Stimulated activated CD4-positive, alpha-beta T cell treated with anti-CD3 and anti-CD28 coated beads, Interleukin-4, amount 100 ng/mL, for 48 hours (primary cell): ENCODE data around the gene SMYD5.
"Not testable (repeated sequence)": the region's sequence is repeated elsewhere in the genome, so short reads cannot be mapped to it uniquely, and the experiment has no call there.

ENCODE experiments used
- DNase-seq, 2 donors: peaks; one replicate each; pipeline ENCODE4 v3.0.0-alpha.2; 2020; ENCODE audit warnings: low read depth in 2 of 2

SMYD5 gene

DNA sequence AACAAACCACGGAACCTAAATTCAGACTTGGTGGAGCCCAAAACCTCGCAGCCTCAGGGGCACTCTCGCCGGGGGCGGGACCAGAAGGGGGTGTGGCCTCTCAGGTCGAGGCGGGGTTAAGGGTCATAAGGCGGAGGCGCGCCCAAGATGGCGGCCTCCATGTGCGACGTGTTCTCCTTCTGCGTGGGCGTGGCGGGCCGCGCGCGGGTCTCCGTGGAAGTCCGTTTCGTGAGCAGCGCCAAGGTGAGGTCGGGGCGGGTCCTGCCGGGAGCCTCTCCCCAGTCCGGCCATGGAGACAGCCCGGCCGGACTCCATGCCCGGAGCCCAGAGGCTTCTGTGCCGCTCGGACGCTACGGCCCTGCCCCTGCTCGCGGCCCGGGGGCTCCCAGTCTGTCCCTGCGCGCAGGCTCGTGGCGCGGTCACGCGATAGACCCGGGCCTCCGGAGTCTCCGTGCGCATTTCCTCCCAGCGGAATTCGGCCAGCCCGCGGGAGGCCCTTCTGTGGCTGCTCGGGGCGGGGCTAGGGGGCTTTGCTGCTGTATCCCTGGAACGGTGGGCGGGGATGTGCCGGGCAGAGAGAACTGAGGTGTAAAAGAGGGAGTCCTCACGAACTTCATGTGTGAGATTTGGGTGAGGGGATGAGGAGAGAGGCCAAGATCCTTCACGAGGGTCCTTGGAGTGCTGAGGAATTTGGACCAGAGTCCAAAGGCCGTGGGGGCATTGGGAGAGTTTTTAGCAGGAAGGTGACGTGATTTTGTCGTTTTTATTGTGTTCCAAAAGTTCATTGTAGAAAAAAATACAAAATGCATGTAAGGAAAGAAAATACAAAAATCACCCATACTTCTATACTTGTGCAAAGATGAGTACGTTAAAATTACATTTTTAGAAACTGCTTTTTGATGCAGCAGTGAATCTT lies at the start of gene SMYD5:
SMYD5 (plus strand) TSS at position 126 of the 916 bp plus-strand sequence; CDS start at position 148, 22 bp downstream.
- DNase-seq: peak; percentile 90 to 91

DNA sequence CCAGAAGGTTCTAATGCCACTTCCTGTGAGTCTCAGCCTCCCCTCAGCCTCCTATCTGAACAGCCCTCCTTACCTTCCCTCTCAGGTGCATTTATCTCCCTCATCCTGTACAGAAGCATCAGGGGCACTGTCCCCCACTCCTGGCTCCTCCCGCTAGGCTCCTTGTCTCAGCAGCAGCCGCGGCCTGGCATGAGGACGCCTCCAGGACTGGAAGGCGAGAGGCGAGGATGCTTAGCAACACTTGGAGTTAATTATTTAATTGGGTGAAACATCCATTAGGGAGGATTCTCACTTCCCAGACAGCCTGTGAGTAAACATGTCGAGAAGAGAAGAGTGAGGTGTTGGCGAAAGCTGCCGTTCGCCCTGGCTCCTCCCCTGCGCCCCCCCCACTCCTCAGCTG lies 48.1 kb upstream of the SMYD5 start:
- DNase-seq: not testable (repeated sequence)

DNA sequence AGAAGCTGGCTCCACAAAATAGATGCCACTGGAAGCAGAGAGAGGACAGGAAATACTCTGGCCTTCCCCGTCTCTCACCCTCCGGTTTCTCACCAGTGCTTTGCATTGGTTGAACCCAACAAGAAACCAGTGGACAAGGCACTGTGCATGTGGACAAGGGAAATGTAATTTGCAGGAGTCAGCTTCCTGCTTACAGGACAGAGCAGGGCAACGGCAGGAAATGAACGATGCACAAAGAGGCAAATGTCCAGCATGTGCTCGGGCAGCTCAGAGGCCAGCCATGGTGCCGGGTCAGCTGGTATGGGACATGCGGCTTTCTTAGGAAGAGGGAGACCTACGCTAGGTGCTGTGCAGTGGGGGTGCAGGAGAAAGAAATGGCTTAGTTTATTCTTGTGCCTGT lies 47.2 kb upstream of the SMYD5 start:
- not testable (repeated sequence) for DNase-seq

DNA sequence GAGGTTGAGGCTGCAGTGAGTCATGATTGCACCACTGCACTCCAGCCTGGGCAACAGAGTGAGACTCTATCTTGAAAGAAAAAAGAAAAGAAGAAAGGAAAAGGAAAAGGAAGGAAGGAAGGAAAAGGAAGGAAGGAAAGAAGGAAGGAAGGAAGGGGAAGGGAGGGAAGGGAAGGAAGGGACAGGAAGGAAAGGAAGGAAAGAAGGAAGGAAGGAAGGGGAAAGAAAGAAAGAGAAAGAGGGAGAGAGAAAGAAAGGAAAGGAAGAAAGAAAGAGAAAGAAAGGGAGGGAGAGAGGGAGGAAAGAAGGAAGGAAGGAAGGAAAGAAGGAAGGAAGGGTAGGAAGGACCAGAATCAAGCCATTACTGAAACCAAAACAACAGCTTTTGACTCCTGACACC lies 45.7 kb upstream of the SMYD5 start:
- DNase-seq: not testable (repeated sequence)

DNA sequence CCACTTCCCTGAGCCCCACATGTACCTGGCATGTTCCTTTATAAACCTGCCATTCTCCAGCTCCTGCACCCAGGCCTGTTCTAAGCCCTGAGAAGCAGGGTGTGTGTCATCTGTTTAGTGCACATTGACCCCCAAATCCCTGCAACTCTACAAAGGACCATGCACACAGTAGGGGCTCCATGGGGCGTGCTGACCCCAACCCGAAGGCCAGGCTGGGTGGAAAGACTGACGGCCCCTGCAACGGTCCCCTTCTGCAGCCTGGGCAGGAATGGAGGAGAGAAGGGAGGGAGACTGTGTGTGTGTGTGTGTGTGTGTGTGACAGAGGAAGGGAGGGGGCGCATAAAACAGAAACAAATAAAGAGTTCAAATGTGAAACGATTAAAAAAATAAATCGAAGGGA lies 43.7 kb upstream of the SMYD5 start:
- not testable (repeated sequence) for DNase-seq

DNA sequence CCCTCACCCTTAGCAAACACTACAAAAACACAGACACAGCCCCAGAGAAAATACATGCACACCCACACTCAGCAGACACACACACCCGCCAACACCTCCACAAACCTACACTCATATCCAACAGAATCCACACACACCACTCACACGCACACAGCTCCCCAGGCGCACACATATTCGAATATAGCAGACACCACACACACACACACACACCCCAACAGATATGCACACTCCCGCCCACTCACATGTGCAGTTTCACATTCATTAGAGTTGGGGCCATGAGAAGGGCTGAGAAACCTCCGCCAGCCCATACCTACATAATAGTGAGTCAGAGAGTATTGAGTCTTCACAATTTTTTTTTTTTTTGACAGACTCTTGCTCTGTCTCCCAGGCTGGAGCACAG lies 41.1 kb upstream of the SMYD5 start:
- DNase-seq: peak; percentile 44 to 55

DNA sequence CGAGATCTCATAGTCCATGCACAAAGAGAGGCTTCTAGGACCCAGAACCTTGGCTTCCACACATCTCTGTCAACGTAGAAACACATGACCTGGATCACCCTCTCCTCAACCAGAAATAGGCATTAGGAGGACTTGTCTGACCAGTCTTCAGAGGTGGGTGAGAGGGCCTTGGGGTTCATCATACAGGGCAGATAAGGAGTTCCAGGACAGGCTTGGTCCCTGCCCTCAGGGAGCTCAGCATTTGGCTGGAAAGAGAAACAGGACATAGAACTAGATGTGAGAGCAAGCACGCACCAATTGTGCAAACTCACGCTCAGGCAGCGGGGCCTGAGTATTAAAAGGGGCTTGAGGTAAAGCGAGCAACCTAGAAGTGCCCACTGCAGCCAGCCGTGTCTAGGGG lies 40.3 kb upstream of the SMYD5 start:
- no peak for DNase-seq

DNA sequence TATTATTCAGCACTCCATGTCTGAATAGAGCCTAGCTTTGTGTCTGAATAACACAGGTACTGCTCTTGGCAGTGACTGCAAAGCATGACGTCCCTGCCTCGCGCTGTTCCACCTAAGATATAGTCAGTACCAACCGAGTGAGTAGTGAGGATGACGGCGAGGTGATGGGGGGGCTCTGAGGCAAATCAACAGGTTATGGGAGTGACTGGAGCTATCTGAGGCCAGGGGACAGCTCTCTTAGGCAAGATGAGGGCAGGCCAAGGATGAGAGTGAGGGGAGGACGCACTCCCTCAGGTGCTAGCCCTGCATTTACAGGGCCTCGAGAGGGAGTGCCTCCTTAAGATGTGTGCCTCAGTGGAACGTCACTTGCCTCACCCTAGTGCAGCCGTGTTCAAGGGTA lies 39.8 kb upstream of the SMYD5 start:
- DNase-seq: no peak

DNA sequence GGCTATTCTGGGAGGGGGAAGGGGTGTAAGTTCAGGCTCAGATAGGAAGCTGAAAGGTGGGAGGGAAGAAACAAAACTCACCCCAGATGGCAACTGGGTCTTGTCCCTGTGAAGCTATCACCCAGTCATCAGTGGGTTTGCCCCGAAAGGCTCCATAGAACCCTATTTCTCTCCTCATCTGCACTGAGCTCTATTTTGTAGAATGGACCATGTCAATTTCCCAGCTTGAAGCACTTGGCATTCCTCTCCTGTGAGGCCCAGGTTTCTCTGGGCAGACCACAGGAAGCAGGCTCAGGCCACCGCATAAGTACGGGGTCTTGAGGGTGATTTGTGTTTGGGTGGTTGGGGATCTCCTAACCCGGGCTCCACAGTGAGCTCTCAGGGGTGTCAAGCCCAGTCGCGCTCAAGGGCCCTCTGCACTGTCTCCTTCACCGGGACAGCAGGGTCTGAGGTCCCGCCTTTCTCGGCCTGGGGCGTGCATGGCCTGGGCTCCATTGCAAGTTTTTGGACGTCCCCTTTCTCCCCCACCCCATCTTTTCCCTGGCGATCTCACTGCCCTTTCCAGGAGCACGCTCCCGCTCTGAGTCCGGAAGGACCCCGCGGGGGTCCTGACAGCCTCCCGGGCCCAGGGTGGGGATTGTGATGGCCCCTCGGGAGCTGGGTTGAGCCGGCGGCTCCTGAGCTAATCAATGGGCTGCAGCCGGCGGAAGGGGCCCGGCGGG lies 38.9 kb upstream of the SMYD5 start:
- DNase-seq: no peak

DNA sequence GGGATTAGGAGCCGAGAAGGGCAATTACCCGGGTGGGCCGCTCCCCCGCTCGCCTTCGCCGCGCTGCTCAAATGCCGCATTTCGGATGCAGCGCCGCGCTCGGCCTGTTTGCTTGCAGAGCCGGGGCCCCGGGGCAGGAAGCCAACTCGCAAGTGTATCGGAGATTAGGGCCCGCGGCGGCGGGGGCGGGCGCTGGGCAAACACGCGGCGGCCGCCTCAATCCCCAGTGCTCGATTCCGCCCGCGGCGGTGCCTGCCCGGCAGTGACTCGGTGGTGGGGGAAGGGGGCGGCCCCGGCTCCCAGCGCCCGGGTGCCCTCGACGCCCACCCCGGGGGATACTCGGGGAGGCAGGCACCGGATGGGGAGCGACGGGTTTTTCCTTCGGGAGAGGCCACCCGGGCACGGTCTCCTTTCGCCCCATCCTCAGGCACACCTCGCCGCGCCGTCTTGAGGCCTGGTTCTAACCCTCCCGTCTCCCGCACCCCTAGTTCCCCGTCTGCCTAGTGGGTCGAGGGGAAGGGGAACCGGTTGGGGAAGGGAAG lies 38.3 kb upstream of the SMYD5 start:
- DNase-seq: peak; percentile 66 to 71

DNA sequence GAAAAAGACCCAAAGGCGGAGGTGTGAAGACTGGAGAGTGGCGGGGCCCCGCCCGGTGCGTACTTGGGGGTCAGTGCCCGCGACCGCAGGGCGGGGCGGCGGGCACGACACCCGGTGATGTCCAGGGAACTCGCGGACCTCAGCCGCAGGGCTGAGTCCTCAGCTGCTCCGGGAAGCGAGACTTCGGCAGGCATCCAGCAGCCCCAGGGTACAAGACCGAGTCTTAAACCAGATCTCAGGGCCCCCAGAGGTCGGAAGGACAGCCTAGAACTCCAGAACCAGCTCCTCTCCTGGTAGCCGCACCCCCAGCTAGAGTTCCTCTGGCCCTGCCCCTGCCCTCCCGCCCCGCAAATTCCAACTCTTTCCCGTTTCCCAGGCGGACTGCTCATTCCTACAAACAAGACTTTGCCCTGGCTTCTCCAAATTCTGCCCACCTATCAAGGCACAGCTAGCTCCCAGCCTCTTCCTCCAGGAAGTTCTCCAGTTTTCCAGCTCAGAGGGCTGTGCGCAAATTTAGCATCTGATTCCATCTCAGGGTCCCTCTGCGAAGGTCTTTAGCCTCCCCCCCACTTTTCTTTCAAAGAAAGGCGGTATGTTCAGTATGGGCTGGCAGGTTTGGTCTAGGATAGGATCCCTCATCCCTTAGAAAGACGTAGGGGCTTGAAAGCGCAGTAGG lies 37.7 kb upstream of the SMYD5 start:
- DNase-seq: no peak

DNA sequence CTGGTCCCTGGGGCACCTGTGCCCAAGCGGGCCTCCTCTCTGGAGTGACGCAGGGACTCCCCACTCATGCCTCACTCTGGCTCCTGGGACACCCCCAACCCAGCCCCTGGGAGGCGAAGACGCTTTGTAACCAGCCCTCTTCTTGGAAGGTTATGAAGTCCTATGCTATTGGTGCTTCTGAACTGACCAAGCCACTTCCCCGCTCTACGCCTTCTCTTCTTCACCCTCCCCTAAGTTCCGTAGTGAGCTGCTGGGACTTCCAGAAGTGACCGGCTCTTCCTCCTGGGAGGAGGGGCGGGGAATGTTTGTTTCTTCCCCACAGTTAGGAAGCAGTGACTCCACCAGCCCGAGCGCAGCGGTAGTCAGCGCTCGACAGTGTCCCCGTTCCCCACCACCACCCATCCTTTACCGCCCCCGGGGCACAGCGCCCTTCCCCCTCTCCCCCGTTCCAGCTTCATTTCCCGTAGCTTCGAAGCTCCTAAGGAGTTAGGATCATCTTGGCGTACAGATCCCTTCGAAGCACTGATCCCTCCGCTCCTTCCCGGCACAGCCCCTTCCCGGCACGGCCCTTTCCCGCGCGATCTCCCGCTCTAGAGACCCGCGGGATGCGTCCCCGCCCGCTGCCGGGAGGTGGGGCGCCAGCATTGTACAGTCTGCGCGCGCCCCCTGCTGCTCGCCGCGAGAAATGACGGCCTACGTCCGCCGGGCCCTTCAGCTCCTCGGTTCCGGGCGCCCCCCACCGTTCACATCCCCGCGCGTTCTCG lies 37.0 kb upstream of the SMYD5 start:
- peak; percentile 87 to 88 for DNase-seq

DNA sequence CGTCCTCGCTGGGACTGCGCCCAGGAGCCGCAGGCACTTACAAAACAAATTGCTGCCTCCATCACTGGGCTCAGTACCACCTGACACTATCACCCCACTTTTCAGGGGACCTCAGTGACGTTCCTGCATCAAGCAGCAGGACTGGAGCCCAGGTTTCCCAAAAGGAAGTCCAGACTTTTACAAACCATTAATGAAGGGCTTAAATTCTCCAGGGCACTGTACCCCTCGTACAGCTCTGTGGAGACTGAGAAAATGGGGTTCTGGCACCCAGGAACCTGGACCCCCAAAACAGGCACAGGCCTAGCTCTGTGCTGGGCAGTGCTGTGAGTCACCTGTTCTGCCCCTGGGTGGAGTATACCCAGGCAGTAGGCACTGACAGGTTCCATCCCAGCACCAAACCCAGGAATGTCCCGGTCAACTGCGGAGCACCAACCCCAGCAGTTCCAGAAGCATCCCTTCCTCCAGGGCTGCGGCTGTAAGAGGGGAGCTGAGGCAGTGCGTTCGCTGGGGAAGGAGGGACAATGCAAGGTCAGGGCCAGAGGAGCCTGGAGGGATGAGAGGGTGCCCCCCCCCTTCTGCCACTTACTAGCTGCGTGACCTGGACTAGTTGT lies 36.3 kb upstream of the SMYD5 start:
- no peak for DNase-seq

DNA sequence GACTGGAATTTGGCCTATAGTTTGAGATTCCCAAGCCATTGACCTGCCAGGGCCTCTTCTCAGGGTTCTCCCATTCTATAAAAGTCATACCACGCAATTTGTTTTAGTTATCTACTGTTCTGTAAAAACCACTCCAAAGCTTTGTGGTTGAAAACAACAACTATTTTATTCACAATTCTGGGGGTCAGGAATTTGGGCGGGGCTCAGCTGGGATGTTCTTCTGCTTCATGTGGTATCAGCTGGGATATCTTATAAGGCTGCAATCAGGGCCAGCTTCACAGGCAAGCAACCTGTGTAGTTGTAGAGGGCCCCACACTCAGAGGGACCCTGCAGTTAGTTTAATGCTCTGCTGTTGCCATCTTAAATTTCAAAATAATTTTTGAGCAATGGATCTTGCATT lies 28.1 kb upstream of the SMYD5 start:
- no peak for DNase-seq

DNA sequence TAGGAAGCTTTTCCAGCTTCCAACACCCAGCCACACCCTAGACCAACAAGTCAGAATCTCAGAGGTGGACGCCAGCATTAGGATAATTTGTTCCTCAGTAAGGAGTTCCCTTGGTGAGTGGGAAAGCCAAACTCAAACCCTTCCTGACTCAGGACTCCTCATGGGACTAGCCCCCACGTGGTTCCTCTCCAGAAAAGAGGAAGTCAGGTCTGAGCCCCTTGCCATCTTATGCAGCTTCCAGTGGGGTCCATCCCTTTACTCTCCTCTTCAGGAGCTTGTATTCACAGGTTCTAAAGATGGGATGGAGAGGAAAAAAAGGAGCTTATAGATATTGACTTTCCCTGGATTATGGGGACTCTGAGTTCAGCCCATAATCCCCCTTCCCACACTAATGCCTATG lies 26.5 kb upstream of the SMYD5 start:
- DNase-seq: no peak

DNA sequence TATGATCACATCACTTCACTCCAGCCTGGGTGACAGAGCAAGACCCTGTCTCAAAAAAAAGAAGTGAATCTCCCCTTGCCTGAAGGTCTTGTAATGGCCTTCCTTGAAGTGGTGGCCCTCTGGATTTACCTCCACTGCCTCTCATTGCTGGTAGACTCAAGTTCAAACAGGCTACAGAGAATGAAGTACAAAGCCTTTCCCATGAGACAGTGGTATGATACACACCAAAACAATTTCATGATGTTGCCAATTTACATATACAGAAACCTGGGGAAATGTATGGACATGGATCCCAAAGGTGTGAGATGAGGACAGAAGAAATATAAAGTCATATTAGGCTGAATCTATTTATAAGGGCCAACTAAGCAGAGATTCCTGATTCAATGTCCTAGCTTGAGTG lies 16.5 kb upstream of the SMYD5 start:
- no peak for DNase-seq

DNA sequence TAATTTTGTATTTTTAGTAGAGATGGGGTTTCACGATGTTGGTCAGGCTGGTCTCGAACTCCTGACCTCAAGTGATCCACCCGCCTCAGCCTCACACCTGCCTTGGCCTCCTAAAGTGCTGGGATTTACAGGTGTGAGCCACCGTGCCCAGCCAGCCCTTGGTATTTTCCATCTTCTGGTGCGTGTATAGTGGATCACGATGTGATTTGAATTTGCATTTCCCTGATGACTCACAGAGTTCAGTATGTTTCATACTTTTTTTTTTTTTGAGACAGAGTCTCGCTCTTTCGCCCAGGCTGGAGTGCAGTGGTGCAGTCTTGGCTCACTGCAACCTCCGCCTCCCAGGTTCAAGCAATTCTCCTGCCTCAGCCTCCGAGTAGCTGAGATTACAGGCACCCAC lies 13.8 kb upstream of the SMYD5 start:
- not testable (repeated sequence) for DNase-seq

DNA sequence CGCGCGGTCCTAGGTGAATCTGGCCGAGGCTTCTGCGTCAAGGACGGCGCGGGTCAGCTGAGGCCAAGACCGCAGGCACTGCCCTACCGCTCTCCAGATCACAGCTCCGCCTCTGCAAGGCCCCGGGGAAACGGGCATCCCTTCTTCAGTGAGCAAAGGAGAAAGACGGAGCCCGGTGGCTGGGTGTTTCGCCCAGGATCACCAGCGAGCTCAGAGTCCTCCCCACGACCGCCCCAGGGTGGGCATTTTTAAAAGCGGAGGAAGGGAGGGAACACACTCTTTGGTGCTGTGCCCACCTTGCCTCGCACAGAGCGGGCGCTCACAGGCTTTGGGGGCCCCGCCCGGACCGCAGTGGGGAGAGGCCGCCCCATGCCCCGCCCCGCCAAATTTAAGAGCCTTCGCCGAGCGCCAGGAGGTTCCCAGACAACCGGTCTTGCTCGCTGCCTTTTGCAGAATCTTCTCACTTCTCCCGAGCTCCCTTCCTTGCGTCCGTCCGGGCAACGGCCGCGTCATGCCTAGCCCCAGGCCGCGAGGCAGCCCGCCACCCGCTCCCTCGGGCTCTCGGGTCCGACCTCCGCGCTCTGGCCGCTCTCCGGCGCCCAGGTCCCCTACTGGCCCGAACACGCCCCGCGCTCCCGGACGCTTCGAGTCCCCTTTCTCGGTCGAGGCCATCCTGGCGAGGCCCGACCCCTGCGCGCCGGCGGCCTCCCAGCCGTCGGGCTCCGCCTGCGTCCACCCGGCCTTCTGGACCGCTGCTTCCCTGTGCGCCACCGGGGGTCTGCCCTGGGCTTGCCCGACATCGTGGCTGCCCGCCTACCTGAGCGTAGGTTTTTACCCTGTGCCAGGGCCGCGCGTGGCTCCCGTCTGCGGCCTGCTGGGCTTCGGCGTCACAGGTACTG lies 11.6 kb upstream of the SMYD5 start, which contains the start of gene NOTO:
NOTO (plus strand) TSS at position 419 of the 899 bp plus-strand sequence; CDS start at position 512, 93 bp downstream.
- DNase-seq: no peak

DNA sequence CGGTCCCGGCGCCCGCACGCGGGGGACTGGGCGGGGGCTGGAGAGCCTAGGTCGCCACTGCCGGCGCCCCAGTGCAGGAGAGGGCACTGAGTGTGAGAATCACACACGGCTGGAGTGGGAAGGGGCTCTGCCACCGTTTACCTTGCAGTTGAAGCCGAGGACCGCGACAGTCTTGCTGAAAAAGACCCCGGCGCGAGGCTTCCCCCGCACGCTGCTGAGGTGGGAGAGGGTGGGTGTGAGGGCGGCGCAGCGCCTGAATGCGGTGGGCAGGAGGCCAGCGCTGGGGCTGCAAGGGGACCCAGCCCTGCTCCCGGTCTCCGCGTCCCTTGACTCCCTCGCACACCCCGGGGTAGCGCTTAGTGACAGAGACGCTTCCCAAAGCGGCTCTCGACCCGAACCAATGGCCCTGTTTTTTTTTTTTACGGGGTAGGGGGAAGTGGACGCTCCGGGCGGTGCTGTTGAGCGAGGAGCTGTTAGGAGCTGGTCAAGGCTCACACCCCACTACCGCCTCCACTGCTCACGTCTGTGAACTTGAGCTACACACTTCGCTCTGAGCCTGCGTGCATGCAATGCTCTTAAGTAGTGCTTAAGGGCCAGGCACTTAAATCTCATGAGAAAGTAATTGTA lies 10.9 kb upstream of the SMYD5 start:
- DNase-seq: no peak
